ENCODE measurements around the gene SERINC3. TPM values are rescaled to one million over a fixed set of nuclear protein-coding genes. Genes with fewer than 3 reads are reported as not detected.
A peak's percentile ranks its signal among the peaks of the same experiment; 100 is the strongest.

SERINC3 gene
- total and polyA plus RNA-seq, 2 of the 13 experiments (the other 11 are each of a cell fraction or from before 2014, with no cell fraction given): 82.0 to 226 TPM

- TF ChIP-seq HNF4G (IDR thresholded peaks at IDR 0.05; ENCODE audit: borderline replicate concordance, low read depth, low read length): 0 out of 2 replicates have a peak, but pooled peaks have one; percentile 26
- TF ChIP-seq HNF4G (CRISPR knock-in tag; IDR thresholded peaks at IDR 0.05; ENCODE audit: borderline replicate concordance, low read depth): no peak; the same call in 1 of the 2 replicates
- no peak for TF ChIP-seq PRPF4 (IDR thresholded peaks at IDR 0.05; ENCODE audit: low read depth, low read length, poor library complexity, severe bottlenecking)
- no peak for TF ChIP-seq SP2 (CRISPR knock-in tag; IDR thresholded peaks at IDR 0.05)
- TF ChIP-seq, protein P1, sequence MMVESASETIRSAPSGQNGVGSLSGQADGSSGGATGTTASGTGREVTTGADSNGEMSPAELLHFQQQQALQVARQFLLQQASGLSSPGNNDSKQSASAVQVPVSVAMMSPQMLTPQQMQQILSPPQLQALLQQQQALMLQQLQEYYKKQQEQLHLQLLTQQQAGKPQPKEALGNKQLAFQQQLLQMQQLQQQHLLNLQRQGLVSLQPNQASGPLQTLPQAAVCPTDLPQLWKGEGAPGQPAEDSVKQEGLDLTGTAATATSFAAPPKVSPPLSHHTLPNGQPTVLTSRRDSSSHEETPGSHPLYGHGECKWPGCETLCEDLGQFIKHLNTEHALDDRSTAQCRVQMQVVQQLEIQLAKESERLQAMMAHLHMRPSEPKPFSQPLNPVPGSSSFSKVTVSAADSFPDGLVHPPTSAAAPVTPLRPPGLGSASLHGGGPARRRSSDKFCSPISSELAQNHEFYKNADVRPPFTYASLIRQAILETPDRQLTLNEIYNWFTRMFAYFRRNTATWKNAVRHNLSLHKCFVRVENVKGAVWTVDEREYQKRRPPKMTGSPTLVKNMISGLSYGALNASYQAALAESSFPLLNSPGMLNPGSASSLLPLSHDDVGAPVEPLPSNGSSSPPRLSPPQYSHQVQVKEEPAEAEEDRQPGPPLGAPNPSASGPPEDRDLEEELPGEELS (CRISPR knock-in tag; IDR thresholded peaks at IDR 0.05): peak; percentile 60
- TF ChIP-seq, protein P2, sequence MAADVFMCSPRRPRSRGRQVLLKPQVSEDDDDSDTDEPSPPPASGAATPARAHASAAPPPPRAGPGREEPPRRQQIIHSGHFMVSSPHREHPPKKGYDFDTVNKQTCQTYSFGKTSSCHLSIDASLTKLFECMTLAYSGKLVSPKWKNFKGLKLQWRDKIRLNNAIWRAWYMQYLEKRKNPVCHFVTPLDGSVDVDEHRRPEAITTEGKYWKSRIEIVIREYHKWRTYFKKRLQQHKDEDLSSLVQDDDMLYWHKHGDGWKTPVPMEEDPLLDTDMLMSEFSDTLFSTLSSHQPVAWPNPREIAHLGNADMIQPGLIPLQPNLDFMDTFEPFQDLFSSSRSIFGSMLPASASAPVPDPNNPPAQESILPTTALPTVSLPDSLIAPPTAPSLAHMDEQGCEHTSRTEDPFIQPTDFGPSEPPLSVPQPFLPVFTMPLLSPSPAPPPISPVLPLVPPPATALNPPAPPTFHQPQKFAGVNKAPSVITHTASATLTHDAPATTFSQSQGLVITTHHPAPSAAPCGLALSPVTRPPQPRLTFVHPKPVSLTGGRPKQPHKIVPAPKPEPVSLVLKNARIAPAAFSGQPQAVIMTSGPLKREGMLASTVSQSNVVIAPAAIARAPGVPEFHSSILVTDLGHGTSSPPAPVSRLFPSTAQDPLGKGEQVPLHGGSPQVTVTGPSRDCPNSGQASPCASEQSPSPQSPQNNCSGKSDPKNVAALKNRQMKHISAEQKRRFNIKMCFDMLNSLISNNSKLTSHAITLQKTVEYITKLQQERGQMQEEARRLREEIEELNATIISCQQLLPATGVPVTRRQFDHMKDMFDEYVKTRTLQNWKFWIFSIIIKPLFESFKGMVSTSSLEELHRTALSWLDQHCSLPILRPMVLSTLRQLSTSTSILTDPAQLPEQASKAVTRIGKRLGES (CRISPR knock-in tag; IDR thresholded peaks at IDR 0.05; ENCODE audit: borderline replicate concordance): no peak
- no peak for TF ChIP-seq SMAD1 (CRISPR knock-in tag; IDR thresholded peaks at IDR 0.05; ENCODE audit: borderline replicate concordance, low read depth)
- TF ChIP-seq ZNF780A (CRISPR knock-in tag; IDR thresholded peaks at IDR 0.05): no peak
- TF ChIP-seq MED1 (CRISPR knock-in tag; IDR thresholded peaks at IDR 0.05): peak; percentile 77
- TF ChIP-seq LCORL (IDR thresholded peaks at IDR 0.05): peak; percentile 11; the same call in 1 of the 2 replicates
- TF ChIP-seq LCORL (CRISPR knock-in tag; IDR thresholded peaks at IDR 0.05): peak; percentile 46
- TF ChIP-seq ZNF329 (CRISPR knock-in tag; IDR thresholded peaks at IDR 0.05; ENCODE audit: low read depth): no peak
- TF ChIP-seq ZNF275 (CRISPR knock-in tag; IDR thresholded peaks at IDR 0.05; ENCODE audit: borderline replicate concordance): no peak
- 0 out of 2 replicates have a peak, but pooled peaks have one; percentile 43 for TF ChIP-seq ZNF232 (CRISPR knock-in tag; IDR thresholded peaks at IDR 0.05; ENCODE audit: borderline replicate concordance)
- no peak for TF ChIP-seq ZNF616 (CRISPR knock-in tag; IDR thresholded peaks at IDR 0.05; ENCODE audit: low read depth)
- TF ChIP-seq, protein P3, sequence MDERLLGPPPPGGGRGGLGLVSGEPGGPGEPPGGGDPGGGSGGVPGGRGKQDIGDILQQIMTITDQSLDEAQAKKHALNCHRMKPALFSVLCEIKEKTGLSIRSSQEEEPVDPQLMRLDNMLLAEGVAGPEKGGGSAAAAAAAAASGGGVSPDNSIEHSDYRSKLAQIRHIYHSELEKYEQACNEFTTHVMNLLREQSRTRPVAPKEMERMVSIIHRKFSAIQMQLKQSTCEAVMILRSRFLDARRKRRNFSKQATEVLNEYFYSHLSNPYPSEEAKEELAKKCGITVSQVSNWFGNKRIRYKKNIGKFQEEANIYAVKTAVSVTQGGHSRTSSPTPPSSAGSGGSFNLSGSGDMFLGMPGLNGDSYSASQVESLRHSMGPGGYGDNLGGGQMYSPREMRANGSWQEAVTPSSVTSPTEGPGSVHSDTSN (CRISPR knock-in tag; IDR thresholded peaks at IDR 0.05): 0 out of 2 replicates have a peak, but pooled peaks have one; percentile 25
- no peak for TF ChIP-seq MAF1 (CRISPR knock-in tag; IDR thresholded peaks at IDR 0.05; ENCODE audit: borderline replicate concordance)
- no peak; the same call in 1 of the 2 replicates for TF ChIP-seq JUN (CRISPR knock-in tag; IDR thresholded peaks at IDR 0.05)
- no peak for TF ChIP-seq ZNF790 (CRISPR knock-in tag; IDR thresholded peaks at IDR 0.05; ENCODE audit: borderline replicate concordance)
- TF ChIP-seq DRAP1 (CRISPR knock-in tag; IDR thresholded peaks at IDR 0.05): no peak
- TF ChIP-seq ZNF564 (CRISPR knock-in tag; IDR thresholded peaks at IDR 0.05): no peak
- TF ChIP-seq ZEB1 (IDR thresholded peaks at IDR 0.05; ENCODE audit: insufficient replicate concordance, low read depth): peak; percentile 88
- no peak for TF ChIP-seq MYC (CRISPR knock-in tag; IDR thresholded peaks at IDR 0.05; ENCODE audit: borderline replicate concordance)
Observed at GRCh38 chr20:44461142-44461802, 60.6 kb downstream of the SERINC3 start (continued).
